Left renal pelvis (tissue), 4 donors: ENCODE results near the gene ROCK1. TPM values are rescaled to one million over a fixed set of nuclear protein-coding genes. Genes with fewer than 3 reads are reported as not detected.
"Not testable (repeated sequence)": the region's sequence is repeated elsewhere in the genome, so short reads cannot be mapped to it uniquely, and the experiment has no call there.

Experiments
- DNase-seq, 4 donors: peaks; one replicate each; pipeline ENCODE4 v3.0.0-alpha.2; 2013; ENCODE audit warnings: low read depth in 4 of 4, low spot score in 3 of 4
- polyA plus RNA-seq, 4 donors: library from polyadenylated mRNA; unstranded; fragments of 120-200 nt; gene quantifications; one replicate each; pipeline ENCODE4 v1.2.1, GENCODE V29; 2013; ENCODE audit not compliant: insufficient read length in 4 of 4

Gene ROCK1
- 10 to 100 TPM; 56.5 to 70.6 (median 69.1) TPM for polyA plus RNA-seq

- peak; percentile 84 to 91 (median 90) for DNase-seq
Observed at GRCh38 chr18:21111346-21112139, at the start of gene ROCK1. Gene ROCK1 (minus strand): TSS chr18:21111813. CDS start chr18:21110910, 903 bp downstream.

- DNase-seq: no peak
Observed at GRCh38 chr18:21155443-21155842, 43.8 kb upstream of the ROCK1 start.

GRCh38 chr18:21146016-21146415 lies 34.4 kb upstream of the ROCK1 start:
- no peak for DNase-seq

- no peak for DNase-seq
Observed at GRCh38 chr18:21145371-21145770, 33.8 kb upstream of the ROCK1 start.

- no peak for DNase-seq
Observed at GRCh38 chr18:21141668-21142422, 30.2 kb upstream of the ROCK1 start.

GRCh38 chr18:21137719-21138488 lies 26.3 kb upstream of the ROCK1 start:
- not testable (repeated sequence) for DNase-seq

GRCh38 chr18:21134895-21135294 lies 23.3 kb upstream of the ROCK1 start:
- no peak for DNase-seq

GRCh38 chr18:21132398-21132918 lies 20.8 kb upstream of the ROCK1 start:
- DNase-seq: no peak

GRCh38 chr18:21131698-21132227 lies 20.1 kb upstream of the ROCK1 start:
- no peak for DNase-seq

- no peak for DNase-seq
Observed at GRCh38 chr18:21129566-21130216, 18.1 kb upstream of the ROCK1 start.

- no peak for DNase-seq
Observed at GRCh38 chr18:21123290-21123926, 11.8 kb upstream of the ROCK1 start.

- DNase-seq: no peak
Observed at GRCh38 chr18:21118806-21119205, 7.2 kb upstream of the ROCK1 start.

- no peak for DNase-seq
Observed at GRCh38 chr18:21117409-21118131, 6.0 kb upstream of the ROCK1 start.

- DNase-seq: no peak
Observed at GRCh38 chr18:21115519-21116411, 4.2 kb upstream of the ROCK1 start.

GRCh38 chr18:21112543-21113105 lies 1.0 kb upstream of the ROCK1 start:
- no peak for DNase-seq

- no peak for DNase-seq
Observed at GRCh38 chr18:21112140-21112473, 494 bp upstream of the ROCK1 start.

GRCh38 chr18:21110713-21111345 lies 784 bp downstream of the ROCK1 start:
- peak in 3 of 4 donors; percentile 14 to 44 (median 43) for DNase-seq
